Activated T-cell treated with anti-CD3 and anti-CD28 coated beads for 4 hours (primary cell): ENCODE data around the gene NUDT14.

ENCODE experiments used
- DNase-seq: peaks from one replicate; pipeline ENCODE4 v3.0.0-alpha.2; 2020

The NUDT14 gene

DNA sequence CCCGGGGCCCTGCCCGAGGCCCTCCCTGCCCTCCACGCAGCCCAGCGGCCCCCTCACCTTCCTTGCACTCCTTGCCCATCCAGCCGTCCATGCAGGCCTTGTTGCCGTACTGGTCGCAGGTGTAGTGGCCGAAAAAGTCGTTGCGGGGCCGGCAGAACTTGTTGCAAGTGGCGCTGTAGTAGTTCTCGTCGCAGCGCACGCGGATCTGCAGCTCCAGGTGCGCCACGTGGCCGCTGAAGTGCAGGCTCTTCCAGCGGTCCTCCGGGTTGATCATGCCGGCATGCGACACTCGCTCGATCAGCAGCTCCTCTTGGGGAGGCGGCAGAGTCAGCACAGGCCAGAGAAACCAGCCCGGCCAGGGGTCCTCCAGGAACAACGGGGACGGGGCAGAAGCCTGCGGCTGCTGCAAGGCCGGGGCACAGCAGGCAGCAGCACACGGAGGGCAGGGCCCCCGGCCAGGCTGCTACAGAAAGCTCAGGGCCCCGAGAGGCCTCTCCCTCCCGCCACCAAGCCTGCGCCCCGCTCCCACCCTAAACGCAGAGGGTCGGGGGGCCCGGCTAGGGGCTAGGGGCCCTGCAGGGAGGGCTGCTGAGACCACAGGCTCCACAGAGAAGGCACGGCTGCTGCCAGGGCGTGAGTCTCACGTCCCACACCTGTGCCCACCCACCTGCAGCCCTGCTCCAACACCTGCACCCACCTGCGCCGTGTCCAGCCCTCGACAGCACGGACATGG lies 25.3 kb downstream of the NUDT14 start:
- DNase-seq, result no peak

DNA sequence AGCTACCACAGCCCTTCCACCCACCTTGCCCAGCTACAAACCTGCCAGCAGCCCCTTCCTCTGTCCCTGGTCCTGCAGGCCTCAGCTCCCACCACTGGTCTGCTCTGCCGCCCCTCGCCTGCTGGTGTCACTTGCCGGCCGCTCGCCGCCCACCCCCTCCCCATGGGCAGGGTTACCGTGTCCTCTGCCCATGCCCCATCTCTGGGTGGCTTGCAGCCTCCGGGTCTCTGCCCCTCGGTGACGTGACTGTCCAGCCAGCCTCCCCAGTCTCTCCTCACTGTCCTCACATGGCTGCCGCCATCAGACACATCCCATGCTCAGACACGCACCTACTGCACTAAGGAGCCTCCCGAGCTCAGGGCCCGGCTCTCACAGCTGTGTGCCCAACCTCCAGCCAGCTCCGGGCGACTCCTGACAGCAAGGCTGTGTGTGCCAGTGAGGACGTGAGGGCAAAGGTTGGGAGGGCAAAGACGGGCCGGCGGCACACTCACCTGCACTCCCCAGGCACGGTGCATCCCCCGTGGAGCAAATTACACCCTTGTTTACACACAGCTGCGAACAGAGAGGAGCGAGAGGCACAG lies 26.0 kb downstream of the NUDT14 start:
- DNase-seq, result no peak

DNA sequence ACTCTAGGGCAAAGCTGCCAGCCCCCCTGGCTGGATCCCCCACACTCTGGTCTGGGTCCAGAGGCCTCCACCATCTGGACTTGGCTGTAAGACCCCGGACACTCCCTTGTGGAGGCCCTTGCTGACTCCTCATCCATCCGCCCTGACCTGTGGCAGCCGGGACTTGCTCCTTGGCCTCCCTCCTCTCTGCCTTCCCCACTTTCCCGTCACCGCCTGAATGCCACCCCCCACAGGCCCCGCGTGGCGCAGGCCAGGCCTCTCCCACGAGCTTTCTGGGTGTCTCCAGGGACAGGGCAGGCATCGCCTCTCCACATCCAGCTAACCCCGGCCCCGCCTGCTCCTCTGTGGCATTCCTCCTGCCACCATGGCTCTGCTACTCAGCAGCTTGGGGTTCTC lies 26.6 kb downstream of the NUDT14 start:
- no peak for DNase-seq

DNA sequence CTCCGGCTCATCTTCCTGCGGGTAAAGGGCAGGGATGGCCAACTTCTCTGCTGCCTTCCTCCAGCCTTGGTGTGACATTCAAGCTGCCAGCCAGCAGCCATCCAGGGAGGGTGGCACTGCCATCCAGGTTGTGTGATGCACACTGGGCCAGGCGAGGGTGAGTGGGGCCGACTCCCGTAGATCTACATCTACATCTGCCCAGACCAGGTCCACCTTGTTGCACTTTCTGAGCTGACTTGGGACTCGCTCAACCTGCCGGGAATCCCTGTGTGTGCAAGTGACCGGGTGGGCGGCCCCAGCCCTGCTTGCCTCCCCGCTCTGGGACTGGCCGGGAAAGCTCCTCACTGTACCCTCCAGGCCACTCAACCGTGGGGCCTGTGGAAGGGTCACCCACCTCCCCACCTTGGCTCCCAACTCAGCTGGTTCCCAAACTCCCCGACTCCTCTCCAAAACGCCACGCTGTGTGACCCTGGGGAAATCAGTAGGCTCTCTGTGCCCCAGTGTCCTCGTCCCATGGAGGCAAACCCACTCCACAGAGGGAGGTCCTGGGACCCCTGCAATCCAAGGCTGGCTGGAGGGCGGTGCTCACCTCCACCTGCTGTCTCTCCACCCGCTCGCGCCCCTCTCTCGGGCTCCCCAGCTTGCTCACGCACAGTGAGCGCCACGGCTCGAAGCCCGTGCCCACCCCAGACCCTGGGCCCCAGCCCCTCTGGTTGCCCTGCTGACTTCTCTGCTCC lies 27.2 kb downstream of the NUDT14 start:
- DNase-seq, result no peak

DNA sequence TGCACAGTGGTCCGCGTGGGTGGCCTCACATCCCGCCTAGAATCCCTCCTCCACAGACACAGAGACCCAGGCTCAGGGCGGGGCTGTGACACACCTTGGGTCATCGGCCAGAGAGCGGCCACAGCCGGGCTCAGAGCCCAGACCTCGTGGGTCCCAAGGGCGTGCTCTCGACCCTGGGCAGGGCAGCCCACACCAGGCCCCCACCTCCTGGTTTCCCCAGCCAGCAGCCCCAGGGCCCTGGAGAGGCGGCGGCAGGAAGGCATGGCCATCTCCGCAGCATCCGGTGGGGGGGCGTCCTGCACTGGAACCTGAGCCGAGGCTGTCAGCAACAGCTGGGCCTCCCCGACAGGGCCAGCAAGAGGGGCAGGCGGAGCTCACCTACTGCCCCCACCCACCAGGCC lies 27.8 kb downstream of the NUDT14 start:
- DNase-seq, result no peak

DNA sequence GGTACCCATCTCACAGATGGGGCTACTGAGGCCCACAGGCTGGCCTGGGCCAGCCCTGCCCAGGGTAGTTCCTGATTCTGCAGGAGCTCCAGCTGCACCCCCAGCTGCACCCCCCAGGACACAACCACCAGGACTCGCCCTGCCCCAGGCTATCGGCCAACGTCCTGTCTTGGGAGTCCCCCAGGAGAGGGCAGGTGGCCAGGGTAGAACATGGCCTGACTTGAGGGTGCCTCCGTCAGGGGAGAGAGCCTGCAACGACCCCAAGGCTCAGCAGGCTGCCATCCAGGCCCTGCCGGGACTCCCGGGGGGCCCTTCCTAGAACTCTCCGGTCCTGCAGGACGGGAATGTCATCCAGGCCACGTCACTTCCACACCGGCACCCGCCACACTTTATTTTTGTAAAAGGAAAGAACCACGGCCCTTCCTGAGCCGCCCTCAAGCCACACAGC lies 28.3 kb downstream of the NUDT14 start:
- DNase-seq, result no peak

DNA sequence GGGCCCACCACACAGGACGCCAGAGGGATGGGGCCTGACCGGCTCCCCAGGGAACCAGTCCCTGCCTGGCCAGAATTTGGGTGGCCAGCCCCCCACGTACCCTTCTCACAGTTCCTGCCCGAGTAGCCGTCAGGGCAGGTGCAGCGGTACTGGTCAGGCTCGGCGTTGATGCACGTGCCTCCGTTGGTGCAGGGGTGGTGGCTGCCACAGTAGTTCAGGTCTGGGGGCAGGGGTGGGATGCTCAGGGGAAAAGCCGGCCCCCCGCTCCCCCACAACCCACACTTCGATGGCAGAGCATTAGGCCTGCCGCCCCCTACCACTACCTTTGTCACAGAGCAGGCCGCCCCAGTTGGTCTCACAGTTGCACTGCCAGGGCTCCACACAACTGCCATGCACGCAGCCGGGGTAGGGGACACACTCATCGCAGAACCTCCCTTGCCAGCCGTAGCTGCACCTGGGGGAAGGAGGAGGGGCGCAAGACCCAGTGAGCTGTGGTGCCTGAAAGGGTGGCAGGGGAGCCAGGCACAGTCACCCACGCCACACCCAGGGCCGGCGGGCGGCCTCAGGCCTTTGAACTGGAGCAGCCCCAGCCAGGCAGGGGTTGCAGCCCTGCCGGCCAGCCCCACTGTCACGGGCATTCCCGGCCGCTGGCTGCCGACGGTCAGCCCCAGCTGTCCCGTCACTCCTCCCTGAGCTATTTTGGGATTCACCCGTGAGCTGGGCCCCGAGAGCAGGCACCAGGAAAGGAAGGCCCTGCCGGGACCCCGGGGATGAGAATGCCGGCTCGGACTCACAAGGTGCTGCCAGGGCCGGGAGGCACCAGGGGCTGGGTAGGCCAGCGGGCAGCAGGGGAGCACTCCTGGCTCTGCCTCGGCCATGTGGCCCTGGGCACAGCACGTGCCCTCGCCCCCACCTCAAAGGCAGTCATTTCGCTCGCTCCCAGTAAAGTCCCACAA lies 29.0 kb downstream of the NUDT14 start:
- no peak for DNase-seq

DNA sequence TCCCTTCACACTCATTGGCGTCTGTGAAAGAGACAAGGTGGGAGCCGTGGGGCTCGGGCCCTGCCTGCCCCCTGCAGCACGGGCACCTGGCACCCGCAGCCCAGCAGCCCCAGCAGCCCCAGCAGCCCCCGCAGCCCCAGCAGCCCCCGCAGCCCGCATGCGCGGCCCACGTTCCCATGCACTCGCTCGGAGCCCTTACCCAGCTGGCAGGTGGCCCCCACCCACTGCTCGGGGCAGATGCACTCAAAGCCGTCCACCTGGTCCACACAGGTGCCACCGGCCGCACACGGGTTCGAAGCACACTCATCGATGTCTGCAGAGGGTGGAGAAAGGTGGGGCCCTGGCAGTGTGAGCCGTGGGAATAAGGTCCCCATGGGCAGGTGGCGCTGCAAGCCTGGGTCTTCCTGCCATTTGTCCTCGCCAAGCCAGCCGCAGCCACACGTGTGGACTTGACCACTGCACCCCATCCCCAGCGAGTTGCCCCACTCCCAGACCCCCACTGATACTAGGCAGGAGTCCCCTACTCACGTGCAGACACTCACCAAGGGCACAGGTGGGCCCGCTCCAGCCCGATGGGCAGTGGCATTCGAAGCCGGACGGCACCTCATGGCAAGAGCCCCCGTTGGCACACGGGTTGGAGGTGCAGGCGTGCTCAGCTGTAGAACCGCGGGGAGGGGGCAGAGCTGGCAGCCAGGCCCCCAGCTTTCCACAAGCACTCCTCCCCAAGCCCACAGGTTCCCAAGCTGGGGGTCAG lies 29.9 kb downstream of the NUDT14 start:
- DNase-seq, result no peak

DNA sequence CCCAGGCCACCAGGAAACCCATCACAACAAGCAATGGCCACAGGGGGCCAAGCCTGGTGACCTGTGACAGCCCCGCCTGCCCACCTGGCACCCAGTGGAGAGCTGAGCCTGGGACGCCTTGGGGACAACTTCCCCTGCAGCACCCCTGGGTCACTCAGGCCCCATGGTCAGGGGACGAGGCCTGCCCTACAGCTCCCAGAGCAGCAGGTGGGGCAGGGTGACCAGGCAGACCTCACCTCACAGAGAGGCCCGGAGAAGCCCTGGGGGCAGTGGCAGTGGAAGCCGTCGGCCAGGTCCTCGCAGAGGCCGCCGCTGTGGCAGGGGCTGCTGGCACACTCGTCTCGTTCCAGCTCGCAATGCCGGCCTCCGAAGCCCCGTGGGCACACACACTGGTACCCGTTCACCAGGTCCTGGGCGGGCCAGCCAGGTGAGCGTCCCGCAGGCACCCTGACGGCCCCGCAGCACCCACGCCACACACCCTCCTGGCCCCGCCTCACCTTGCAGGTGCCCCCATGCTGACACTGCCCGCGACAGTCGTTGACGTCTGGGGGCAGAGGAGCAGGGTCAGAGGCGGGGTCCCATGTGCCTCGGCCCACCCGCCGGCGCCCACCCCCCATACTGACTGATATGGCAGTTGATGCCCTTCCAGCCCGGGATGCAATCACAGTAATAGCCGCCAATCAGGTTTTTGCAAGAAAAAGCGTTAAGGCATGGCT lies 30.6 kb downstream of the NUDT14 start:
- DNase-seq, result no peak

DNA sequence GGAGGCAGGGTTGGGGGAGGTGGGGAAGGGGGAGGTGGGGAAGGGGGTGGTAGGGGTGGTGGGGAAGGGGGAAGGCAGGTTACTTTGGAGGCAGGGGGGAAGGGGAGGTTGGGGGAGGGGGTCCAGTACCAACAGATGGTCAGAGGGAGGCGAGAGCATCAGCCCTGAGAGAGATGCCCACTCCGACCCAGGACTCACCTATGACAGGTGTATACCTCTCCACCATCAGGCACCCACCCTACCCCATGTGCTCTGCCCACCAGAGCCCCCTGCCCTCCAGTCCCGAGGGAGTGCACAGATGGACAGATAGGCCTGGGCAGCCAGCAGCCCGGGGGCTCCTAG lies 31.1 kb downstream of the NUDT14 start:
- no peak for DNase-seq

DNA sequence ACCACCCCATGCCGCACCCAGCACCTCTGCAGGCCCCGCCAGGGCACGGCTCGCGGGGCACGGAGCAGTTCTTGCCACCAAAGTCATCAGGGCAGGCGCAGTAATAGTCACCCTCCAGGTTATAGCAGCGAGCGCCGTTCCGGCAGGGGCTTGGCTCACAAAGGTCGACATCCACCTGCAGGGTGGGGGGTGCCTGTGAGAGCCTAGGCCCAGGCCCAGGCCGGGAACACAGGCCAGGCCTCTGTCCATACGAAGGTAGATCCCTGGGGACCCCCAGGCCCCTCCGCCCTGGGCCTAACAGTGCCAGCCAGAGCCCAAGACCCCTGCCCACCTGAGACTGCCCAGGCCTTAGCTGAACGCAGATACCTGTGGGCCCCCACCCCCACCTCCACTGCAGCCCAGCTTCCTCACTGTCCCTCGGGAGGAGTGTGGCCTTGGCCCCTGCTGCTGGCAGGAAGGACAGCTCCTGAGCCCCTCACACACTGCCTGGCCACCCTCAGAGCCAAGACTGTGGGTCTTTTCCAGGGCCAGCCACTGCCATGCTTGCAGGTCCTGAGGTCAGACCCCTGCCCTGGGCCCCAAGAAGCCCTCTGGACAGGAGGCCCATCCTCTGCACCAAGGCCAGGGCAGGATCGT lies 31.8 kb downstream of the NUDT14 start:
- no peak for DNase-seq

DNA sequence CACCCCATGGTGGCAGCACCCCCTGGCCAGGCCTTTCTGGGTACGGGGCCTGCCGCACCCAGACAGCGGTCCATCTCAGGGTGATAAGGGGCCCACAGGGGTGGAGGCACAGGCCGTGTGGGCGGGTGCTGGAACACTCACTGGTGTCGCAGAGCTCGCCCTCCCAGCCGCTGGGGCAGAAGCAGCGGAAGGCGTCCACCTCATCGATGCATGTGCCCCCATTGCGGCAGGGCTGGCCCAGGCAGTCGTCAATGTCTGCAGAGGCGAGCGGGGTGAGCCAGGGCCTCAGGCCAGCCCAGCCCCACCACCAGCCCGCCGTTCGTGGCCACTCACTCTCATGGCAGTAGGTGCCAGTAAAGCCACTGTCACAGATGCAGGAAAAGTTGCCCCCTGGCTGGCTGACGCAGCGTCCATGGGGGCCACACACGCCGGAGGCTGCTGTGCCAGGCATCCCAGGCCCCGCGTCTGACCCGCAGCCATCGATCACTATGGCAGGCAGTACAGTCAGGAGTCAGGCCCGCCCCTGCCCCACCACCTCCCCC lies 32.4 kb downstream of the NUDT14 start:
- DNase-seq, result no peak

DNA sequence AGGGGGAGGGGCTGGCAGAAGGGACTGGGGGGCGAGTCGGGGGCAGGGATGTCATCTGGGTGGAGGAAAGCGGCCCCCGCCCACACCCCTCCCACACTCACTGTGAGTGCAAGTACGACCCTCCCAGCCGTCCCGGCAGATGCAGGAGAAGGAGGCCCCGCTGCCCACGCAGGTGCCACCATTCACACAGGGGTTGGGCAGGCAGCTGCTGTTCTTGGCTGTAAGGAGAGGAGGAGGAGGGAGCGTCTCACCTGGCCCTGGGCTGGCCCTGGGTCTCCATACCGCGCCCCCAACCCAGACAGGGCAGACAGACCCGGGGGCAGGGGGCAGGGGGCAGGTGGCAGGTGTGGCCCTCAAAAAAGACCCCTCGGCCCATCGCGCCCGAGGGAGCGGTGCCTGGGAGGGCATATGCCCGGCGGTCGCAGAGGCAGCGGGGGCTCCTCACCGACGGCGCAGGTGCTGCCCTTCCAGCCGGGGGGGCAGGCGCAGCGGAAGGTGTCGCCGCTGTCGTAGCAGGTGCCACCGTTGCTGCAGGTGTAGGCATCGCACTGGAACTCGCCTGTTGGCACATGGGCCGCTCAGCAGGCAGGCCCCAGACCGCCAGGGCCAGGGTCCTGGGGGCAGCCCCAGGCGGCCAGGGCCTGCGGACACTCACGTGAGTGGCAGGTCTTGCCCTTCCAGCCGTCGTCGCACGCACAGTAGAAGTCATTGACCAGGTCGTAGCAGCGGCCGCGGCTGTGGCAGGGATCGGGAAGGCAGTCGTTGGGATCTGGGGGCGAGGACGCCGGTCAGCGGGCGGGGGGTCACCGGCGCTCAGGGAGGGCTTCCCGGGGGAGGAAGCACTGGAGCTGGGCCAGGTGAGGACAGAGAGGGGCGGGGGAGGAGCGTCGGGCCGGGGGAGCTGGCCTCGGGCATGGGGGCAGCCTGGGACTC lies 33.2 kb downstream of the NUDT14 start:
- DNase-seq, result no peak

DNA sequence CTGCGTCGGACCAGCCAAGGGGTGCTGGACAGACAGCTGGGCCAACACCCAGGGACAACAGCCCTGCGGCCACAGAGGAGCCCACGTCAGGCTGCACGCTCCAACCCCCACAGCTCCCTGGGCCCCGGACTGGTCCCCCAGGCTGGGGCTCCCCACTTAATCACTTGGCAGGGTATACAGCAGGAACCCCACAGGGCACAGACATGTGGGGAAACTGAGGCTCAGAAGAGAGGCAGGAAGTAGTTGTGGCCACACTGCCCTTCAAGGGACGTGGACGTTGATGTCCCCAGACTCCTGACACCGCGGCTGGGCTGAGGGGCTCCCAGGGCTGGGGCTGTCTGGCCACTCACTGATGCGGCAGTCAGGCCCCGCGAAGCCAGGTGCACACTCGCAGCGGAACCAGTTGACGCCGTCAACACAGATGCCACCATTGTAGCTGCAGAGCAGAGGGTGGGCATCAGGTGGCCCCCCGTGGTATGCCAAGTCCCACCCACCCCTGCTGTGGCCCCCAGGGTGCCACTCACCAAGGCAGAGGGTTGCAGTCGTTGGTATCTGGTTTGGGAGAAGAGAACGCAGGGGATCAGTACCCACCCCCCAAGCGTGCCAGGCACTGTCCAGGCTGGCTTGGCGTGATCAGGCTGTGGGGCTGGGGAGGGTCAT lies 34.0 kb downstream of the NUDT14 start:
- no peak for DNase-seq

DNA sequence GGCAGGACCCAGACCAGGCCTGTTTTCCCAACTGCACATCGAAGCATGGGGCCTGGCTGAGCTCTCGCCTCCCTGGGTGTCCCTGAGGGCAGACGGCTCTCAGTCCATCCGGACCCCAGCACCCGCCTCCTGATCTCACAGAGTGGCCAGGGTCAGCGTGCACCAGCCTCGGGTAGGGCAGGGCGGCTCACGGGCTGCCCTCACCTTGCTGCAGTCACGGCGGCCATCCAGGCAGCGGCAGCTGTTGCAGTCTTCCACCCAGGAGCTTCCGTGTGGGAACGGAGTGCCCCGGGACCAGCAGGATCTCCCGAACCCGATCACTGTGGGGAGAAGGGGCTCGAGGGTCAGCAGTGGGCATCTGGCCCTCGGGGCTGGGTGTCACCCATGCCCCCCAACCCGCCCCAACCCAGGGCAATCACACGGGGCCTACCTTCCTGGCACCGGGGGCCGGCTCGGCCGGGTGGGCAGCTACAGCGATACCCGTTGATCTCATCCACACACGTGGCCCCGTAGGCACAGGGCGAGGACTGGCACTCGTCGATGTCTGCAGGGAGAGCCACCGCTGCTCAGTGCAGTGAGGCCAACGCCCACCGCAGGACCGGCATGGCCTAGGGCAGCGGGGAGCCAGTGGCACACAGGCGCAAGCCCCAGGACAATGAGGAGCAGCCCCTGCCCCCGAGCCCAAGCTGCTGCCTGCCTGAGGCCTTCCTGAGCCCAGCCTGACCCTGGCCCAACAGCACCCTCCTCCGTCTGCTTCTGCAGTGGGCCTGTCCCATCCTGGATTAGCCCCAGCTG lies 34.7 kb downstream of the NUDT14 start:
- no peak for DNase-seq

DNA sequence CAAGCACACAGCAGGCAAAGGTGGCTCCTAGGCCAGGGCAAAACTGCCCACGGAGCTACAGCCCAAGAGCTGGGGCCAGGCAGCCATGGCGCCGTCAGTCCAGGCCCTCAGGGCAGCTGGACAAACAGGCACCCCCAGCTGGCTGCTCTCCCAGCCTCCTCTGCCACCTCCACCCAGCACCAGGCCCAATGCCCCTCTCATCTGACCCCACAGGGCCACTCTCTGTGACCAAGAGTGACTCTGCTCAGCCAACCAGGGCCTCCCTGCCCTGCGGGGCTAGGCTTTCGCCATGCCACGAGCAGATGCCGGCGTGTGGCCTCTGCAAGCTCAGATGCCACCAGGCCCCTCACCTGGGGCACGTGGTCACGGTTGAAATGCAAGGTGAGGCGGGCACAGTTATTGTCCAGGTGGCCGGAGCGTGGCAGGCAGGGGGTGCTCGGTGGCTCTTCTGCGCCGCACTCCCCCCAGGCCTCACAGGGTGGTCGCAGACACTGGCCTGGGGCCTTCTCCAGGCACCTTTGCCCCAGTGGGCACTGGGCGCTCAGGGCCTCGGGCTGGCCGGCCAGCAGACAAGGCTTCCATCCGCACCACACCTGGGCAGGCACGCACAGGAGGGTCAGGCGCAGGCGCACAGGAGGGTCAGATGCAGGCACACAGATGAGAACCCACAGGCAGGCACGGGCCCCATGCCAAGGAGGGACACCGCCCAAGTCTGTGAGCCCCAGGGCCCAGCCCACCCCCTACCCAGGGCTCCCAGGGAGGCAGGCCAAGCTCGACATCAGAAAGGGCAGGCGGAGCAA lies 35.5 kb downstream of the NUDT14 start:
- DNase-seq, result no peak

DNA sequence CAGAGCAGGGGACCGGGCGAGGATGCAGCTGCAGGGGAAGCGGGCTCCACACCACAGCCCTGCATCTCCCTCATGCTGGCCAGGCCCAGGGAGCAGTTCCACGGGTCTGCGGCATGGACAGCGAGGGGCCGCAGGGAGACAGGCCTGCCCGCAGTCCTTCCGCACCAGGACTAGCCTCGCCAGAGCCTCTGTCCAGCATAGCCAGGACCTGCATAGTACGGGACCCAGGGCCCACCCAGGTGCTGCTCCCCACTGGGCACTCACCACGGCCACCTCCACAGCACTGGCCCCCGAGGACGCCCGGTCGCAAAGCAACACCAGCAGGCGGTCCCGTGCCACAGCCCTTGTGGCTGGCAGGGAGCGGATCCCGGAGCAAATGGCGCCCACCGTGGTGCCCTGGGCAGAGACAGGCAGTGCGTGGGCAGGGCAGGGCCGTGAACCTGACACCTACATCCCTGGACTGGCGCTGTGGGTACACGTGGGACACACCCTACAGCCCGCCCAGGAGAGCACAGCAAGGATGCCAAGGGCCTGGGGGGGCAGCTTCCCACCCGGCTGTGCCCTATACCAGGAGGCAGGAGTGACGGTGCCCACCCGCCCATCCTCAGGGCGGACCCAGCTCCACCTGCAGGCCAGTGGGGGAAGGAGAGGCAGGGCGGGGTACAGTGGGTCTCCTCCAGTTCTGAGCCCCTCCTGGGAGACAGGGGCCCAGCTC lies 36.3 kb downstream of the NUDT14 start:
- DNase-seq, result no peak
